Astrocyte (in vitro differentiated cells and primary cell): ENCODE data around the gene HAT1. TPM values are rescaled to one million over a fixed set of nuclear protein-coding genes. Genes with fewer than 3 reads are reported as not detected.

Experiments
- DNase-seq: peaks from one replicate; pipeline ENCODE4 v3.0.0-alpha.2; 2010; ENCODE audit warnings: low read depth
- FAIRE-seq: peaks from 2 replicates; lab custom pipeline; 2011; peaks lifted over from hg19 to GRCh38; lab: Jason Lieb, UNC
- H2AFZ ChIP-seq: 2 replicates; pipeline ENCODE4 v1.6.0; 2012; ENCODE audit warnings: low read depth, low read length, inconsistent platforms
- H3K27ac ChIP-seq: 2 replicates; pipeline ENCODE4 v1.5.1; 2011; ENCODE audit warnings: low read depth, low read length, inconsistent platforms
- H3K27me3 ChIP-seq: 2 replicates; pipeline ENCODE4 v1.6.0; 2011; ENCODE audit warnings: low read length, inconsistent platforms; ENCODE audit not compliant: insufficient read depth
- H3K36me3 ChIP-seq: 2 replicates; pipeline ENCODE4 v1.5.1; 2011; ENCODE audit warnings: low read length, inconsistent platforms; ENCODE audit not compliant: insufficient read depth
- H3K4me1 ChIP-seq: 2 replicates; pipeline ENCODE4 v1.5.1; 2011; ENCODE audit warnings: low read length, inconsistent platforms; ENCODE audit not compliant: insufficient read depth
- H3K4me2 ChIP-seq: 2 replicates; pipeline ENCODE4 v1.6.0; 2012; ENCODE audit warnings: low read length, inconsistent platforms
- H3K4me3 ChIP-seq: 2 replicates; pipeline ENCODE4 v1.5.1; 2011; ENCODE audit warnings: low read depth, mild to moderate bottlenecking, low read length, inconsistent platforms; ENCODE audit not compliant: insufficient read depth
- H3K79me2 ChIP-seq: 2 replicates; pipeline ENCODE4 v1.6.0; 2012; ENCODE audit warnings: mild to moderate bottlenecking, low read length, inconsistent platforms; ENCODE audit not compliant: insufficient read depth
- H3K9ac ChIP-seq: 2 replicates; pipeline ENCODE4 v1.6.0; 2012; ENCODE audit warnings: mild to moderate bottlenecking, low read length, inconsistent platforms
- H3K9me3 ChIP-seq: 2 replicates; pipeline ENCODE4 v1.5.1; 2012; ENCODE audit warnings: low read depth, mild to moderate bottlenecking, low read length, inconsistent platforms; ENCODE audit not compliant: insufficient read depth
- H4K20me1 ChIP-seq: 2 replicates; pipeline ENCODE4 v1.6.0; 2012; ENCODE audit warnings: low read length, inconsistent platforms; ENCODE audit not compliant: insufficient read depth
- H3K27ac Mint-ChIP-seq: one replicate; pipeline ENCODE4 v1.8.0; 2021; ENCODE audit warnings: mild to moderate bottlenecking, mixed read lengths; ENCODE audit not compliant: unreplicated experiment
- H3K27me3 Mint-ChIP-seq: one replicate; pipeline ENCODE4 v1.8.0; 2021; ENCODE audit warnings: low read depth, mixed read lengths; ENCODE audit not compliant: unreplicated experiment
- H3K36me3 Mint-ChIP-seq: one replicate; pipeline ENCODE4 v1.8.0; 2021; ENCODE audit warnings: low read depth, mixed read lengths; ENCODE audit not compliant: unreplicated experiment
- H3K4me1 Mint-ChIP-seq: one replicate; pipeline ENCODE4 v1.8.0; 2021; ENCODE audit warnings: low read depth, mixed read lengths; ENCODE audit not compliant: unreplicated experiment
- H3K4me3 Mint-ChIP-seq: one replicate; pipeline ENCODE4 v1.8.0; 2021; ENCODE audit warnings: mild to moderate bottlenecking, moderate library complexity, mixed read lengths; ENCODE audit not compliant: unreplicated experiment
- H3K9me3 Mint-ChIP-seq: one replicate; pipeline ENCODE4 v1.8.0; 2021; ENCODE audit warnings: mild to moderate bottlenecking, mixed read lengths; ENCODE audit not compliant: unreplicated experiment
- EZH2 ChIP-seq: IDR thresholded peaks from 2 replicates; pipeline ENCODE4 v1.6.1; 2012; ENCODE audit warnings: mild to moderate bottlenecking, low read length, inconsistent platforms; ENCODE audit not compliant: insufficient read depth
- total RNA-seq: library from RNA; stranded (reverse); gene quantifications from 2 replicates; pipeline ENCODE4 v1.2.1, GENCODE V29; 2021
- TF ChIP-seq, protein P1 (sequence below): IDR thresholded peaks from 2 replicates; pipeline ENCODE4 v1.5.1; 2011; ENCODE audit warnings: low read depth, mild to moderate bottlenecking, inconsistent platforms, low read length, moderate library complexity; ENCODE audit not compliant: insufficient read depth

The HAT1 gene
- total RNA-seq, 1 donor from 2014 or later = 29.1 TPM

DNA sequence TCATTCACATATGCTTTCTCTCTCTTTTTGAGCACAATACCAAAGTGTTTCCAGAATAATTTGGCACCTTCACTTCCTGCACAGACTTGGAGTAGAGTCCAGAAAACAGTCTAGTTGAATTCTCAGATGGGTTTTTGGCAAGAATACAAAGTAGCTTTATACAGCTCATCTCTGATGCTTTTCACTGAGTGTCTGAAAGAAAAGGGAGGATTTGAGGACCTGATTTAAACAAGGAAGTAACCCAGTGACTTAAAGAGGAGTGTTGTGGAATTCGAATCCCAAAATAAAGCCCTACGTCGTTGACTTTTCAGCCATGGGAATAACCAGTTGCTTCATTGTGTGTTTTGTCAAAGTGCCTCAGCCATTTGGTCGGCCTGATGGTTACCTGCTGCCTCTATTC, 109.3 kb downstream of the HAT1 start:
- H3K27me3 Mint-ChIP-seq = no peaks in the 10 kb centered on the region
- Histone ChIP-seq H3K27ac (no peak overlapping the region), H3K4me2 (no peak overlapping the region), H4K20me1 (no peaks in the 10 kb centered on the region), H3K79me2 (no peaks in the 10 kb centered on the region), H3K27me3 (no peaks in the 10 kb centered on the region), H3K9ac (no peak overlapping the region), H2AFZ (no peak overlapping the region), H3K4me1 (no peaks in the 10 kb centered on the region), H3K36me3 (no peaks in the 10 kb centered on the region), H3K4me3 (no peak overlapping the region), H3K9me3 (no peaks in the 10 kb centered on the region)
- H3K4me1 Mint-ChIP-seq = peaks cover 5% of the 10 kb centered on the region
- FAIRE-seq (no peak), DNase-seq (no peak)
- H3K27ac Mint-ChIP-seq = no peak overlapping the region
- peaks cover 2% of the 10 kb centered on the region for H3K9me3 Mint-ChIP-seq
- H3K4me3 Mint-ChIP-seq = no peak overlapping the region
- H3K36me3 Mint-ChIP-seq = no peaks in the 10 kb centered on the region
- TF ChIP-seq, protein P1, sequence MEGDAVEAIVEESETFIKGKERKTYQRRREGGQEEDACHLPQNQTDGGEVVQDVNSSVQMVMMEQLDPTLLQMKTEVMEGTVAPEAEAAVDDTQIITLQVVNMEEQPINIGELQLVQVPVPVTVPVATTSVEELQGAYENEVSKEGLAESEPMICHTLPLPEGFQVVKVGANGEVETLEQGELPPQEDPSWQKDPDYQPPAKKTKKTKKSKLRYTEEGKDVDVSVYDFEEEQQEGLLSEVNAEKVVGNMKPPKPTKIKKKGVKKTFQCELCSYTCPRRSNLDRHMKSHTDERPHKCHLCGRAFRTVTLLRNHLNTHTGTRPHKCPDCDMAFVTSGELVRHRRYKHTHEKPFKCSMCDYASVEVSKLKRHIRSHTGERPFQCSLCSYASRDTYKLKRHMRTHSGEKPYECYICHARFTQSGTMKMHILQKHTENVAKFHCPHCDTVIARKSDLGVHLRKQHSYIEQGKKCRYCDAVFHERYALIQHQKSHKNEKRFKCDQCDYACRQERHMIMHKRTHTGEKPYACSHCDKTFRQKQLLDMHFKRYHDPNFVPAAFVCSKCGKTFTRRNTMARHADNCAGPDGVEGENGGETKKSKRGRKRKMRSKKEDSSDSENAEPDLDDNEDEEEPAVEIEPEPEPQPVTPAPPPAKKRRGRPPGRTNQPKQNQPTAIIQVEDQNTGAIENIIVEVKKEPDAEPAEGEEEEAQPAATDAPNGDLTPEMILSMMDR = no peak
- TF ChIP-seq EZH2 = no peak

Other genes with a start within 250 kb of the HAT1 start
- 117 and 121 TPM in 2 replicates for gene DYNC1I2, start 235.0 kb upstream of the HAT1 start, total RNA-seq
- 18.1 and 19.7 TPM in 2 replicates for gene SLC25A12, start 28.2 kb upstream of the HAT1 start, total RNA-seq
- gene METAP1D, start 77.5 kb downstream of the HAT1 start, total RNA-seq = 6.5 and 7.9 TPM in 2 replicates
- 0.27 TPM in 1 of 2 replicates, not detected in the other for gene DLX1, start 163.0 kb downstream of the HAT1 start, total RNA-seq
- gene DLX2, start 180.4 kb downstream of the HAT1 start, total RNA-seq = 2.1 and 2.2 TPM in 2 replicates